NCI-H1930 (cell line): ENCODE results near the gene ATP2B1.
"Not testable (repeated sequence)": the region's sequence is repeated elsewhere in the genome, so short reads cannot be mapped to it uniquely, and the experiment has no call there.

Experiments used
- DNase-seq, 2 experiments: peaks; one replicate each; lab custom pipeline; 2025; lab: John Stamatoyannopoulos, UW

The ATP2B1 gene

DNA sequence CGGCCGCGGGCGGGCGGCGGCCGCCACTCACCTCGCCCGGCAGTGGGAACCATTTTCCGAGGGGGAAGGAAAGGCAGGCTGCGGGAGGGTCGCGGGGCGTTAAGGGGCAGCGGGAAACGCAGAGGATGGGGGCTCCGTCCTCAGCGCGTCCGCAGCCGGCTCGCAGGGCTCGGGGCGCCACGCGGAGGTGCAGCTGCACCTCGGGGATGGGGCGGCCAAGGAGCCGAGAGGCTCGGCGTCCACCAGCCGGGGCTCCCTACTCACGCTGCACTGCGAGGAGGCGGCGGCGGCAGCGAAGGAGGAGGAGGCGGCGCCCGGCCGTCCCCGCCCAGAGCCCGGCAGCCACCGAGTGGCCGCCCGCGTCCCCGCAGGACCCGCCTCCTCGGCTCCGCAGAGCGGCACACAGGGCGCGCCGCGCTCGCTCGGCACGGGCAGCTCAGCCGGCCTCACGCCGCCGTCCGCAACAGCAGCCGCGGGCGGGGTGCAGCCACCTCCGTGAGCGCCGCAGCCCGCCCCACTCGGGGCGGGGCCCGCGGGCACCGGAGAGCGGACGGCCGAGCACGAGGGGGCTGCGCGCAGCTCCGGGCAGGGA, at the start of gene ATP2B1:
Gene ATP2B1 (minus strand): TSS at position 274 of the 592 bp plus-strand sequence. CDS start 52,952 bp downstream, outside the sequence.
- peak; percentile 61 to 80 for DNase-seq

DNA sequence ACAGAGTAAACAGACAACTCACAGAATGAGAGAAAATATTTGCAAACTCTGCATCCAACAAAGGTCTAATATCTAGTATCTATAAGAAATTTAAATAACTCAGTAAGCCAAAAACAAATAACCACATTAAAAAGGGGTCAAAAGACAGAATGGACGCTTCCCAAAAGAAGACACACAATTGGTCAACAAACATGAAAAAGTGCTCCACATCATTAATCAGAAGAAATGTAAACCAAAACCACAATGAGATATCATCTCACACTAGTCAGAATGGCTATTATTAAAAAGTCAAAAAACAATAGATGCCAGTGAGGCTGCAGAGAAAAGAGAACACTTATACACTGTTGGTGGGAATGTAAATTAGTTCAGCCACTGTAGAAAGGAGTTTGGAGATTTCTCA, 49.3 kb upstream of the ATP2B1 start:
- DNase-seq = not testable (repeated sequence)

DNA sequence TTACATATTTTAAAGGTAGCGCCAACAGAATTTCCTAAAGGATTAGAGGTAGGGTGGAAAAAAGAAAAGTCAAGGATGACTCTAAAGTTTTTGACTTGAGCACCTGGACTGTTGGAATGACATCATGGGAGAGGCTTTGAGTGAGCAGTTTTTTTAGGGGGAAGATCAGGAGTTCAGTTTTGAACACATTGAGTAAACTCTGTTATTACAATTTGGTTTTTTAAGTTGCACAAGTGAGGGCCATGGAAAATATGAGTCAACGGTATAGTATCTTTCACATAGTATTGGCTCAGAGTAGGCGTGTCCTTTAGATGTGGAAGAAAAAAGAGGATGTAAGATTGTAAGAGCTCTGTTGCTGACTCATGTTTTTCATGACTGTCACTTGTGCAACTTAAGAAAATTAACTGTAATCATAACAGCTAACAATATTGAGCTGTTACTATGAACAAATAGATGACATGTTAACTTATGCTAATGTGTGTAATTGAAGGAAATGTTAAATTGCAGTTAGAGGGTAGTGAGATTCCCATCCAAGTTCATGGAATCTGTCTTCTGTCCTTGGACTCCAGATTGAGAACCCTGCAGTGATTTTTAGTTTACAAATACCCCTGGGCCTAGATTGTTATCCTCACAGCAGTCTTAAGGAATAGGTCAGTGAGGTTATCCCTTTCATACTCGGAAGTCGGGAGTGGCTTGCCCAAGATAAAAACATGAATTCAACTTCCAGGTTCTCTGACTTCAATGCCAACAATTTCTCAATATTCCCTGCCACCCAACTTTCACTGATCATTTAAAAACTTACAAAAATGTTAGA, 48.2 kb upstream of the ATP2B1 start:
- no peak for DNase-seq

DNA sequence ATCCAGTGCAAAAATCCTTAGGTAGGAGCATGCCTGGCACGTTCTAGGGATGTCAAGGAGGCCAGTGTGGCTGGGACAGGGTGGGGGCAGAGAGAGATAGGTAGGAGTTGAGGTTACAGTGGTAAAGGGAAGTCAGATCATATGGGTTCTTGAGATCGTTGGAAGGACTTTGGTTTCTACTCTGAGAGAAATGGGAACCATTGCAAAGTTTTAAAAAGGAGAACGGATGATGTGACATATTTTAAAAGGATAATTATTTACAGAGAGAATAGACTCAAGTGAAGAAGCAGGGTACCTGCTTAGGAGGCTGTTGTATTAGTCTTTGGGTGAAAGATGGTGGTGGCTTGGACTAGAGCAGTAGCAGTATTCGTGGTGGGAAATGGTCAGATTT, 47.6 kb upstream of the ATP2B1 start:
- no peak for DNase-seq

DNA sequence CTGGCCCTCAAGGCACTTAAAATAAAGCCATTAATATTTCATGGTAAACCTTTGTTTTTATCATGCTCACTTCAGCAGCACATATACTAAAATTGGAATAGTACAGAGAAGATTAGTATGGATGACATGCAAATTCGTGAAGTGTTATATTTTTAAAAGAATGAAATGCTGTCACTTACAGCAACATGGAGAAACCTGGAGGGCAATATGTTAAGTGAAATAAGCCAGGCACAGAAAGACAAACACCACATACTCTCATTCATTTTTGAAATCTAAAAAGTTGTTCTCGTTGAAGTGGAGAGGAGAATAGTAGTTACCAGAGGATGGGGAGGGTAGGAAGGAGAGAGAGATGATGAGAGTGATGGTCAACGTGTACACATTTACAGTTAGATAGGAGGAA, 45.4 kb upstream of the ATP2B1 start:
- DNase-seq = no peak

DNA sequence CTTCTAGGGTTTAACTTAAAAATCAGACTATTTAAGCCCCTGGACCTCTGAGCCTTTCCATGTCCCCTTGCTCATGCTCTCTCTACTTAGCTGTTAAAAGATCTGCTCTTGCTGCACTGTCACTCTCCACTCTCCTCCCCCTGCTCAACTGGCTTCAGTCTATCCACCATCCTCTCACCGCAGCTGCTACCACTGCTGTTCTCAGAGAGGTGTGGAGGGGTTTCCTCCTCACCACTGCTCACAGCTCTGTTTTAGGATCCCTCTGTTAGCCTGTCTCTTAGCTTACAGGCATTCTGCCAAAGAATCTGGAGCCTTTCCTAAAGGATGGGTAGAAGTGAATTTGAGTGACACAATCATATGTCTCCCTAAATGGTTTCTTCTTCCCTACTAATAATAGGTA, 43.7 kb upstream of the ATP2B1 start:
- no peak for DNase-seq

DNA sequence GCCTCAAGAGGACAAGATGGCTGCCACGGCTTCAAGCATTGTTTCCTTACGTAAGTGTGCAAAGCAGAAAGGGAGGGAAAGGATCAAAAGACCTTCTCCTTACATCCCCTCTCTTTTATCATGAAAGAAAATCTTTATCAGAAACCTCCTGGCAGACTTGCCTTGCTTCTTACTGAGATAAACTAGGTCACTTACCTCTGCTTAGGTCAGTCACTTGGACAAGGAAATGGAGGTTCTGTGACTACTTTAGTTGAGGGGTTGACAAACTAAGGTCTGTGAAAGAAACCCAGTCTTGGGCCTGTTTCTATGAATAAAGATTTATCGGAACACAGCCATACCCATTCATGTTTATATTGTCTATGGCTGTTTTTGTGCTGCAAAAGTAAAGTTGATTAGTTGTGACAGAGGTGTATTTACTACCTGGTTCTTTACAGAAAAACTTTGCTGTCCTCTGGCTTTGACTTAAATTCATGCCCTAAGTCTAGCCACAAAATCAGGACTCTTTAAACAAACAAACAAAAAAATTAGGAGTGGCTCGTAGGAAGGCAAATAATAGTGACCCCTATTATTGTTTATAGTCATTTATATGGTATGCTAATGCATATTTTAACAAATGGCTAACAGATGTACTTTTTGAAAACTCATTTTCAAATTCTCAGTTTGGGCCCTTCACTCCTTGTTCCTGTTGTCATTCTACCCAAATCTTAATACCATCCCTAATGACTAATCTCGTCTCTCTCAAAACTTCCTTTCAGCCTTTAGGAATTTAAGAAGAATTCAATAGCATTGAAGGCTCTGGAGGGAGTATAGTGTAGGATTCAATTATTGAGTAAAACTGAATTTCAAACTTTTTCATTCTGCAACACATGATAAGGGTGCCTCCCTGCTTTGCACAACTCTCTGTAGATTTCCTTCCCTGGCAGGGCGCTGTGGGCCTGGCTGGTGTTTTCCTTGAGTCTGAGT, 42.0 kb upstream of the ATP2B1 start:
- DNase-seq = no peak

DNA sequence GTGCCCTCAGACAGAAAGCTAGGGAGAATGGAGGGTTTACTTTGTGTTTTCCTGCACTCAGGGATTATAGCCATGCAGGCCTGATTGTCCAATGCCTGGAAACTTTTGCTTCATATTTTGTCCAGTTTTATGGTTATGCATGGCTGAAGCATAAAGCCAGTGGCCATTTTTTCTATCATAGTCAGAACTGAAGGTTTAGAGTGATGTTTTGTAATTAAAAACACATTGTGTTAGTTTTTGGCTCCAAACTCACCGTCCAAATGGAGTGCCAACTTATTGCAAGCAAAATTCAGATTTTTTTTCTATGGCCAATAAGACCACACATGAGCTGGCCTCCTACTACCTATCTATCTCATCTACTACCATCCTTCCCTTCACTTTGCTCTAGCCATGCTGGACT, 40.2 kb upstream of the ATP2B1 start:
- no peak for DNase-seq

DNA sequence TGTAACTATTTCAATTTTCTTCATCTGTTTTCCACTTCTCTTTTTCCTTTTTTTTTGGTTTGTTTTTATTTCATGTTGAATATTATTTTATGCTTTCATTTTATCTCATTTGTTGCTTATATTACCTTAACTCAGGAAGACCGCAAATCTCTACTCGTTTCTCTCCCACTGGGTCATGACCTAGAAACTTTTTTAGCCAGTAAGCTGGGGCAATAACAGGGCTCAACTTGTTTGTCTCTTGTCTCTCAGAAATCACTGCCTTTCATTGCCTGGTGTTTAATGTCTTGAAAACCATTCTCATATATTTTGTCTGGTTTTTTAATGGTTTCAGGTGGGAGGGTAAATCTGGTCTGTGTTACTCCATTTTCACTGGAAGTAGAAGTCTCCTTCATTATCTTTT, 36.6 kb upstream of the ATP2B1 start:
- DNase-seq = no peak

DNA sequence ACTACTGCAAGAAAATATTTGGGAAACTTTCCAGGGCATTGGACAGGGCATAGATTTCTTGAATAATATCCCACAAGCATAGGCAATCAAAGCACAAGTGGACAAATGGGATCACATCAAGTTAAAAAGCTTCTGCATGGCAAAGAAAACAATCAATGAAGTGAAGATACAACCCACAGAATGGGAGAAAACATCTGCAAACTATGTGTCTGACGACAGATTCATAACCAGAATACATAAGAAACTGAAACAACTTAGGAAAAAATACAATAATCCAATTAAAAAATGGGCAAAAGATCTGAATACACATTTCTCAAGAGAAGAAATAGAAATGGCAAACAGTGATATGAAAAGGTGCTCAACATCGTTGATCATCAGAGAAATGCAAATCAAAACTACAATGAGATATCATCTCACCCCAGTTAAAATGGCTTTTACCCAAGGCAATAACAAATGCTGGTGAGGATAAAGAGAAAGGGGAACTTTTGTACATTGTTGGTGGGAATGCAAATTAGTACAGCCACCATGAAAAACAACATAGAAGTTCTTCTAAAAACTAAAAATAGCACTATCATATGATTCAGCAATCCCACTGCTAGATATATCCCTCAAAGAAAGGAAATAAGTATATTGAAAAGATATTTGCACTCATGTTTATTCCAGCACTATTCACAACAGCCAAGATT, 33.8 kb upstream of the ATP2B1 start:
- DNase-seq = no peak

DNA sequence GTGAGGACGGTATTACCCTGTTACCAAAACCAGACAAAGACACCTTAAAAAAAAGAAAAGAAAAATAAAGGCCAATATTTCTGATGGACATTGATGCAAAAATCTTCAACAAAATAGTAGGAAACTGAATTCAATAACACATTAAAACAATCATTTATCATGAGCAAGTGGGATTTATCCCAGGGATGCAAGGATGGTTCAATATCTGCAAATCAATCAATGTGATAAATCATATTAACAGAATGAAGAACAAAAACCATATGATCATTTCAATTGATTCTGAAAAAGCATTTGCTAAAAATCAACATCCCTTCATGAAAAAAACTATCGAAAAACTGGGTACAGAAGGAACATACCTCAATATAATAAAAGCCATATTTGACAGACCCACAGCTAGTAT, 32.3 kb upstream of the ATP2B1 start:
- no peak for DNase-seq

DNA sequence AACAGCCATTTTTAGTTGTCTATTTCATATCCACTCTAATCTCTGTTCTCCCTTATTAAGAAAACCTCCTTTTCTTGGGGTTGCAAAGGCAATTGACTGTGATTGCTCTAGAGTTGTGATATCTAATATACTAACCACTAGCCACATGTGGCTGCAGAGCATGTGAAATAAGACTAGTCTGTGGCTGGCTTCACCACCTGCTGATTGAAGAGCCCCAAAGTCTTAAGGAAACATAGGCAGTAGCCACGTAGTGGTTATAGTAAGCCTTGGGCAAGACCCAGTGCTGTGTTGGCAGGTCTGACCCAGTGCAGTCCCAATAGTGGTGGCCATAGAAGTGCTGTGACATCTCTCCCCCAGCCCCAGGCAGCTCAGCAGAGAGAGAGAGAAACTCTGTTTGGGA, 28.4 kb upstream of the ATP2B1 start:
- no peak for DNase-seq

DNA sequence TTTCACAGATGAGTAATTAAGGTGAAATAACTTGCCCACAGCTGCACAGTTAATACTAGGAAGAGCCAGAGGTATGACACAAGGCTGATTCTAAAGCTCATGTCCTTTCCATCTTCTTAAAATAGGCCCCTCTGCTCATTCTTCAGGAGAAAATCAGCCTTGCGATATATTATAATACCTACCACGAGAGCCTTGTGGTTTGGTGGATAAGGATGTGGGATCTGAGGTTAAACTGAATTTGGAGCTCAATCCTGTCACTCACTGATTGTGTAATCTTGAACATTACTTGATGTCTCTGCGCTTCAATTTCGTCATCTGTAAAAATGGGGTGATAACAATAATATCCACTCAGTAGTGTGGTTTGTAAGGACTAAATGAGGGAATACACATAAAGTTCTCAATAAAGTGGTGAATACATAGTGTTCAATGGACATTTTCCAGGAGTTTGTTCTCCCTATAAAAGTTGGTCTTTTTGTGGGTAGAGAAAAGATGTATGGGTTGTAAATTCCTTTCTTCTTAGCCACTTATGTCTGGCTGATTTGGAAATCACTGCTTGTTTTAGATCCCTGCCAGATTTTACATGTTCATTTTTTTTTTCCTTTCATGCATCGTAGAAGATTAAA, 25.1 kb upstream of the ATP2B1 start:
- no peak for DNase-seq

DNA sequence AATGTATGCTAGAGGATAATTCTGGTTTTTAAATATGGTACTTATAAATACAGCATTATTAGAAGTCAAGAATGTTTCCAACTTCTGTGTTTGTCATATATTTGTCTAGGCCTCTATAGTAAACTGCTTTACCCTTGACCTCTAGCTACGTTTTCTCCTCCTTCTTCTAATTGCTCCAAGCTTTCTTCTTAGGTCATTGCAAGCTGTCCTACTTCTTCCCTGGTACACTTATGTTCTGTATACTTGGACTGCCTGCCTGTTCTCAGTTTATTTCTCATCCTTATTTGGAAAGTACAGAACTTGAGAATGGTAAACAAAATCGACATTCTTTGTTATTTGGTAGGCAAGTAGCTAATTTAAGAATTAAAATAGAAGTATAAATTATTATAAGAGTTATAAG, 23.9 kb upstream of the ATP2B1 start:
- DNase-seq = no peak

DNA sequence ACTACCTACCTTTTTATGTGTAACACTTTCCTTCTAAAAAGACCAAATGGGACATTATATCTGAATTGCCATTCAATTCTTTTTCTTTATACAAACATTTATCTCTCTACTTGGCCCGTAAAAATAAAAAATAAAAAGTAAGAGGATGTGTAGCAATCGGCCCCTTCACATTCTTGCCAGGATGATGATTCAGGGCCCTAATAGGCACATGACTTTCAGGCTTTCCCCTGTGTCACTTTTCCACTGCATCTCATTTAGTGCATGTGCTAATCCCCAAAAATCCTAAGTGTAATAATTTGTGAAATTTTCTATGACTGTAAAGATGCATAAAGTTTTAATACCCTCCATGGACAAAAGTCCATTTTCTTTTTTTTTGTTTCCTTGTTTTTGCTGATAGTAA, 23.0 kb upstream of the ATP2B1 start:
- no peak for DNase-seq

DNA sequence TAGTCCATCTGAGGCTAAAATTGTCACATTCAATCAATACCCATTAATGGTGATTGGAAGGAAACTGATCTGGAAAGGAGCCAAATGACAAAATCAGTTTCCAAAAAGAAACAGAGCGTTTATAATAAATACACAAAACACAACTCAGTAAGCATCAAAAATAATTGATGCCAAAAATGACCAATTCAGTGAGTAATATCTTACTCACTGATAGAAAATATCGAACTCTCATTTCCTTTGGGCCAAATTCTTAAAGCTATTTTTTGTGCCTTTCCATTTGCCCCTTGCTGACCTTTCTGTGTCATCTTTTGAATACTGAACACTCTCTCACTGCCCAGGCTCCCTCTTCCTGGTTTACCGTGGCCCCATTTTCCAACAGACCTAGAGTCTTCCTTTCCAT, 22.5 kb upstream of the ATP2B1 start:
- DNase-seq = no peak

DNA sequence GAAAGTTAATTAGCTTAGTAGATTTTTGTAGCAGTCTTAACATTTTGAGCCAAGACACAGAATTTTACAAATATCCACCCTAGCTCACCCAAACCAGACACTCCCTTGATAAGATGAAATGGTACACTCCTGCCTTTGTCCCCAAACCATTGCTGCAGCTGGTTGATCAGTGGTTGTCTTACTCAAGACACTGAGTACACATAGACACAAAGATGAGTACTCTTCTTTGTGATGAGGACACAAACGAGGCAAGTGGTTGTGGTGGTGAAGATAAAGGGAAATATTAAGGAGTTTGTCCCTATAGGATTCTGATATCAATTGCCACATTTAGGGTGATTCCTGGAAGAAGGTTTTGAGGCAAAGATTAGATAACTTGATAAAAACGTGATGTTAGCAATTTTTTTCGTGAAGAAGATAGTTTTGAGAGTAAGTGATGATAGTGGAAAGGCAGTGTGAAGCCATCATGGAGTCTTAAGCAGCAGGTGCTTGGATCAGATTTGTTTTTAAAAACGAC, 21.4 kb upstream of the ATP2B1 start:
- no peak for DNase-seq

DNA sequence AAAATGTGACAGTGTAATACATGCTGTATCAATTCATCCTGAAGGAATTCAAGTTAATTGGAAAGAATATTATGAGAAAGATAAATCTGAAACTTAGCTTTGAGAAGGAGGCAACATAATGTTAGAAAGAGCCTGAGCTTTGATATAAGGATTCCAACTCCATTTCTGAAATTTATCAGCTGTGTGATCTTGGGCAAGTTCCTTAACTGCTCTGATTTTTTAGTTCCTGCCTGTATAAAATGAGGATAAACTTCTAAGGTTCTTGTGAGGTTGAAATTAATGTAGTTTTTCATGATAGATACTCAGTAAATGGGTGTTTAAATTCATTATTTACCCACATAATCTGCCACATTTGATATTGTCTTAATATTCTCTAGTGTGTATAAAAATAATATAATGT, 14.6 kb upstream of the ATP2B1 start:
- no peak for DNase-seq

DNA sequence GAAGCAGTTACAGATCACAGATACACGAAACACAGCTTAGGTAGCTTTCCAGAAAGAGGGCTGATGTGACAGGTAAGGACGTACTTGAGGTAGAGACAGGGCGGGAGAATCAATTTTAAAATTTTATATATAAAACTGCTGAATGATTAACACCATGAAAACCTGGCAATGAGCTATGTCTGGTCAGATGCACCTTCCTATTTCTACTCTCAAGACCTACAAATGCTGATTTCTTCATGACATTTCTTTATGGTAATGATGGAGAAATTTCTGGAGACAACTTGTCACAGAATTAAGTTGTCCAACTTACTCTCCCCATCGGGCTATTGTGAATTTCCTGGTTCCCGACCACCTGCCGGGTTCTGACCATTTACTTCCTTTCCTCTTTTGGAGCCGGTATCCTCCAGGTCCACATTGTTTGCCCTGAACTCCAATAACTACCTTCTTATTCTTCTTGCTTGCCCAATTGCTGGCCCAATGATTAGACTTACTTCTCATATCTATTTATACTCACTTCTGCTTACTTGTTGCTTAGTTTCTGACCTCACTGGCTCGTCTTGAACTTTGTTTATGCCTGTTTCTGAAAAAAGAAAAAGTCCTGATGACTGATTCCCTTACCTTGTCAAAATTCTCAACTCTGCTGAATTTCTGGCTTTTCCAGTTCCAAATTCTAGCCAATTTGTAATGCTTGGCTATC, 12.8 kb upstream of the ATP2B1 start:
- DNase-seq = no peak

DNA sequence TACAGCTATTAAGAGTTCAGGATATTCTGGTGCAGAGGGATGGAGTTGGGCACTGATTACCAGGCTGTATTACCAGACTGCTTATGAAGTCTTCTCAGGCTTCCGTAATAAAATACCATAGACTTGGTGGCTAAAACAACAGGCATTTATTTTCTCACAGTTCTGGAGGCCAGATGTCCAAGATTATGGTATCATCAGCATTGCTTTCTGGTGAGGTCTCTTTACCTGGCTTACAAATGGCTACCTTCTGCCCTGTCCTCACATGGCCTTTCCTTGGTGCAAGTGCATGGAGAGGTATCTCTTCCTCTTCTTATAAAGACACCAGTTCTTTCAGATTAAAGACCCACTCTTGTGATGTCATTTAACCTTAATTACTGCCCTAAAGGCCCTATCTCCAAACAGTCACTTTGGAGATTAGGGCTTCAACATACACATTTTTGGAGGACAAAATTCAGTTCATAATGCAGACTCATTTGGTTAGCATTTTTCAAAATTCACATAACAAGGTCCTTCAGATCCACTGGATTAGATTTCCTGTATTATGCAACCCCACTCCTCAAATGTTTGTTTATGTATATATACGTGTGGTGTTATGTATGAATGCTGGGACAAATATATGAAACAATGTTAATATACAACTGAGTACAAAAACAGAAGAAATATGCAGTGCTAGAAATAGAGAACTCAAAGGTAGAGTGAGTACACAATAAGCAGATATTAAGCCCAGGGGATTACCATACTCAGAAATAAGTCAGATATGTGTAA, 9.3 kb upstream of the ATP2B1 start:
- no peak for DNase-seq
